OCI-LY3 (cell line): ENCODE measurements around the gene PKP1.

Experiments used
- EZH2phosphoT487 ChIP-seq: fragments of 200-600 bp; shearing (Covaris generic); IDR thresholded peaks from 2 replicates; pipeline ENCODE4 v1.6.1; 2018; ENCODE audit warnings: antibody characterized with exemption, mixed run types, low read depth
- TF ChIP-seq, protein P1 (sequence below): fragments of 200-600, 300-600 bp; sonication (generic); IDR thresholded peaks from 2 replicates; pipeline ENCODE4 v1.5.1; 2014; ENCODE audit warnings: antibody characterized with exemption, low read length, low read depth

DNA sequence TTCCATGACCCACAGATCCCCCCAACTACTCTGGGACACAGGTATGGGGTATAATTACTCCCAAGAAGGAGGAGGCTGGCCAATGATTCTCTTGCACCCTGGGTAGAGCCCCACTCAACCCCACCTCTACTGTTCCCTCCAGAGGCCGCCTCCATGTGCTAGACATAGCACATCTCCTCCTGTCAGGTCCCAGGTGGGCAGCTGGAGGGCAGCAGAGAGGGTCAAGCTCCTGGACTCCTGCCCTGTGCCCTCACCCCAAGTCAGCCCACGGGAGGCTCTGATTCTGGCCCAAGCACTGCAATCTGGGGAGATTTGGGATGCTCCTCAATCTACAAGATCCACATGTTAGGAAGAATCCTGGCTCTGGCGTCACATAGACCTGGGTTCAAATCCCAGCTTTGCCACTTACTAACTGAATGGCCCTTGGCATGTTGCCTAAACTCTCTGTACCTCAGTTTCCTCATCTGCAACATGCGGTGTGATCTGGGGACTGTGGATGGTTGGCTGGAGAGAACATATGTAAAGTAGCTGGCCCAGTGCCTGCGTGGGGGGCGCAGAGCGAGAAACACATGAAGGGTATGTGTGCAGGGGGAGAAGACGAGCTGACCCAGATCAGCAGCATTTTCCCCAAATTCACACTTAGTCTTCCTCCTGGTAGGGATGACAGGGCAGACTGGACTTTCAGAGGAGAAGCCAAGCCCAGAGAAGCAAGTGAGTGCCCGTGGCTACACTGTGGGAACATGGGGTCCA is 71.0 kb downstream of the PKP1 start:
- TF ChIP-seq, protein P1, sequence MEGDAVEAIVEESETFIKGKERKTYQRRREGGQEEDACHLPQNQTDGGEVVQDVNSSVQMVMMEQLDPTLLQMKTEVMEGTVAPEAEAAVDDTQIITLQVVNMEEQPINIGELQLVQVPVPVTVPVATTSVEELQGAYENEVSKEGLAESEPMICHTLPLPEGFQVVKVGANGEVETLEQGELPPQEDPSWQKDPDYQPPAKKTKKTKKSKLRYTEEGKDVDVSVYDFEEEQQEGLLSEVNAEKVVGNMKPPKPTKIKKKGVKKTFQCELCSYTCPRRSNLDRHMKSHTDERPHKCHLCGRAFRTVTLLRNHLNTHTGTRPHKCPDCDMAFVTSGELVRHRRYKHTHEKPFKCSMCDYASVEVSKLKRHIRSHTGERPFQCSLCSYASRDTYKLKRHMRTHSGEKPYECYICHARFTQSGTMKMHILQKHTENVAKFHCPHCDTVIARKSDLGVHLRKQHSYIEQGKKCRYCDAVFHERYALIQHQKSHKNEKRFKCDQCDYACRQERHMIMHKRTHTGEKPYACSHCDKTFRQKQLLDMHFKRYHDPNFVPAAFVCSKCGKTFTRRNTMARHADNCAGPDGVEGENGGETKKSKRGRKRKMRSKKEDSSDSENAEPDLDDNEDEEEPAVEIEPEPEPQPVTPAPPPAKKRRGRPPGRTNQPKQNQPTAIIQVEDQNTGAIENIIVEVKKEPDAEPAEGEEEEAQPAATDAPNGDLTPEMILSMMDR: no peak
- no peak for TF ChIP-seq EZH2phosphoT487
